GM13977 (cell line): ENCODE data around the gene DGKD.

Source experiments
- DNase-seq: peaks from one replicate; pipeline ENCODE4 v3.0.0; 2012; ENCODE audit warnings: low spot score
- in situ Hi-C: fragments of 300-500 bp; cut with MboI; formaldehyde crosslinking; loops from one replicate; pipeline ENCODE4 v1.12.0; 2022; ENCODE audit warnings: low sequenced_read_pairs, low pct_unique_long_range_greater_than_20kb, mixed read lengths, inconsistent platforms; ENCODE audit not compliant: unreplicated experiment
- TF ChIP-seq, protein P1 (sequence below): IDR thresholded peaks from 2 replicates; pipeline ENCODE4 v1.5.1; 2012; ENCODE audit warnings: mild to moderate bottlenecking, control low read depth; ENCODE audit not compliant: insufficient read depth; ENCODE audit errors: extremely low read depth, missing control alignments

DGKD gene

DNA sequence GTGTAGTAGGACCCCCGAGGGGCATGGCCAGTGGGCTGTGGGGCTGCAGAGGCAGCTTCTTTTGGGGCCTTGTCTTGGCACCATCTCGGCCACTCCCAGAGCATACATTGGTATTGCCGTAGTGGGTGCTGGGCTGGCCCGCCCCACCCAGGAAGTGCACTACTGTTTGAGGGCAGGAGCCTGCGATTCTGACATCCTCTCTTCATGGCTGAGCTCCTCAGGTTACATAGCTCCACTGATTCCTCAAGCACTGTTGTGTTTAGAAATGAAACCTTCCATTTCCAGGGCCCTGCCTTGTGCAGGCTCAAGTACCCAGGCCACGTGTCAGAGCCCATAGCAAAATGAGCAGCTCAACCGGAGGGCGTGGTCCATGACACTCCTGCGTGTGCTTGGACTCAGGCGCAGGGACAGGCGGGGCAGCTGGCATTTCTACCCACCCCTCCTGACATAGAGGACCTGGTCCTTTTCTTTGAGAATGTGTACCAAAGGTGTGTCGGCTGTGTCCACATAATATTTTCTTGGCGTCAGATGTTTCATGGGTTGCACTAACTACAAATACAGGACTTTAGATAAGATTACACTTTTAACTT is 67.9 kb downstream of the DGKD start:
- in situ Hi-C loops: no loop called here
- peak; percentile 73 for DNase-seq
- TF ChIP-seq, protein P1, sequence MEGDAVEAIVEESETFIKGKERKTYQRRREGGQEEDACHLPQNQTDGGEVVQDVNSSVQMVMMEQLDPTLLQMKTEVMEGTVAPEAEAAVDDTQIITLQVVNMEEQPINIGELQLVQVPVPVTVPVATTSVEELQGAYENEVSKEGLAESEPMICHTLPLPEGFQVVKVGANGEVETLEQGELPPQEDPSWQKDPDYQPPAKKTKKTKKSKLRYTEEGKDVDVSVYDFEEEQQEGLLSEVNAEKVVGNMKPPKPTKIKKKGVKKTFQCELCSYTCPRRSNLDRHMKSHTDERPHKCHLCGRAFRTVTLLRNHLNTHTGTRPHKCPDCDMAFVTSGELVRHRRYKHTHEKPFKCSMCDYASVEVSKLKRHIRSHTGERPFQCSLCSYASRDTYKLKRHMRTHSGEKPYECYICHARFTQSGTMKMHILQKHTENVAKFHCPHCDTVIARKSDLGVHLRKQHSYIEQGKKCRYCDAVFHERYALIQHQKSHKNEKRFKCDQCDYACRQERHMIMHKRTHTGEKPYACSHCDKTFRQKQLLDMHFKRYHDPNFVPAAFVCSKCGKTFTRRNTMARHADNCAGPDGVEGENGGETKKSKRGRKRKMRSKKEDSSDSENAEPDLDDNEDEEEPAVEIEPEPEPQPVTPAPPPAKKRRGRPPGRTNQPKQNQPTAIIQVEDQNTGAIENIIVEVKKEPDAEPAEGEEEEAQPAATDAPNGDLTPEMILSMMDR: no peak

DNA sequence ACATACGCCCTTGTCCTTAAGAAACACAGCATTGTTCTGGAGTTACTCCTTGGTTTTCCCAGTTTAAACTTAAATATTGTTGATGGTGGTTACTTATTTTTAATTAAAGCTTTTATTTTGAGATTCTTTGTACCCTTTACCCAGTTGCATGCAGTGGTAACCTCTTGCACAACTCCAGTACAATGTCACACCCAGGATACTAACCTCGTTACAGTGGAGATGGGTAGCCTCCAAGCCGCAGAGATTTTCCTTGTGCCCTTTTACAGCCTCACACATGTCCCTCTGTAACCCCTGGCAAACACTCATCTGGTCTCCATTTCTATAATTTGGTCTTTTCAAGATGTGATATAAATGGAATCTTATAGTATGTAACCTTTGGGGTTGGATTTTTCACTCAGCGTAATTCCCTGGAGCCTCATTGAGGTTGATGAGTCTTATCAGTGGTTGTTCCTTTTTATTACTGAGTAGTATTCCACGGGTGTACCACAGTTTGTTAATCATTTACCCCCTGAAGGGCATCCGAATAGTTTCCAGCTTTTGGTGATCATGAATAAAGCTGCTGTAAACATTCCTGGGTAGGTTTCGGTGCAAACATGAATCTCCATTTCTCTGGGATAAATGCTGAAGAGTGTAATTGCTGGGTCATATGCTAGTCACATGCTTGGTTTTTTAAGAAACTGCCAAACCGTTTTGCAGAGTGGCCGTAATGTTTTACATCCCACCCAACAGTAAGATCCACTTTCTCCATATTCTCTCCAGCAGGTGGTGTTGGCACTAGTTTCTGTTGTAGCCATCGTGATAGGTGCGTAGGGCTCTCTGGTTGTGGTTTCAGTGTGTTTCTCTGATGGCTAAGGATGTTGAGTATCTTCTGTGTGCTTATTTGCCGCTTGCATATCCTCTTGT is 68.6 kb downstream of the DGKD start:
- TF ChIP-seq, protein P1: no peak
- in situ Hi-C loops: no loop called here
- no peak for DNase-seq

DNA sequence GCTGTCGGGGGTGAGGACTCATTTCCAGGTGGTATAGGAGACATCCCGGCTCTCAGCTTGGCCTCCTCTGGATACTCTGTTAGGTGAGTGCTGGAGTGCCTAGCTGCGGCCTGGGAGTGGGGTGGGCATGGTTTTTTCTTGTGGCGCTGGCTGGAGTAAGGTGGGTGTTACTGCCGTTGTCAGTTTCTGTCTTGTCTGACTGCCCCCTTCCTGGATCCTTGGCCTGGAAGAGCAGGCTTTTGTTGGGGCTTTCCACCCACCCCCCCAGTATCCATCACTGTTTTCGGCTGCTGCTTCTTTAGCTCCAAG is 69.2 kb downstream of the DGKD start:
- no peak for DNase-seq

DNA sequence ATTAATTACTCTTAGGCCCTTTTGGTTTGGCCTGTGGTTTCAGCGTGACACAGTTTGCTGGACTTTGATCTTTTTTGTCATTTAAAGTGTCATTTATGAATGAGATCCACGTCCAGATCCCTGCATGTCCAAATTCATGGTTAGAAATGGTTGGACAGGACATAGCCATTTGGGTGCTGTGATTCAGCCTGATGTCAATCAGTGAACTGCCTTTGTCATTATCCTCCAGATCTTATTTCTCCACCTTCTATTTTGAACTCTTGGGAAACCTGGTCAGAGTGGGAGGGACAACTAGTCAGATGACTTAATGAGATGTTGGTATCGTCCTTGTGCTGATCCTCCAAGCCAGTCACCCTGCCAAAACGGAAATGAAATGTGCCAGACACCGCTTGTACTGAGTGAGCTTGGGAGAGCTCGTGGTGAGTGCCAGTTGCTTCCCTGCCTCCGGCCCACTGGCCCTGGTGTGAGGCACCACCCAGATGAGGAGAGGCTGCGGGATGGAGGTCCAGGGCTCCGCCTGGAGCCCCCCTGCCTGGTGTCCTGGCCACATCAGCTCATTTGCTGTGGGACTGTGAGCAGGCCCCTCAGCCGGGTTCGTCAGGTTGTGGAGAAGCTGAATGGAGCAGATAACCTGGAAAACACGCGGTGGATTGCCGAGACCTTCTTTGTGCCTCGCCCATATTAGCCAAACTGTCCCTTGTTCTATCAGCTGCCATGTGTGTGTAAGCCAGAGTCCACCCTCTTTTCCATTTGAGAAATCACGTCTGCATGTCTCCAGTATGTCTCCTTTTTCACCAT is 70.1 kb downstream of the DGKD start:
- in situ Hi-C loops: no loop called here
- TF ChIP-seq, protein P1: no peak
- no peak for DNase-seq

More for the DNA sequence above, 69.2 kb downstream of the DGKD start:
- TF ChIP-seq, protein P1: no peak
- in situ Hi-C loops: no loop called here

DNA sequence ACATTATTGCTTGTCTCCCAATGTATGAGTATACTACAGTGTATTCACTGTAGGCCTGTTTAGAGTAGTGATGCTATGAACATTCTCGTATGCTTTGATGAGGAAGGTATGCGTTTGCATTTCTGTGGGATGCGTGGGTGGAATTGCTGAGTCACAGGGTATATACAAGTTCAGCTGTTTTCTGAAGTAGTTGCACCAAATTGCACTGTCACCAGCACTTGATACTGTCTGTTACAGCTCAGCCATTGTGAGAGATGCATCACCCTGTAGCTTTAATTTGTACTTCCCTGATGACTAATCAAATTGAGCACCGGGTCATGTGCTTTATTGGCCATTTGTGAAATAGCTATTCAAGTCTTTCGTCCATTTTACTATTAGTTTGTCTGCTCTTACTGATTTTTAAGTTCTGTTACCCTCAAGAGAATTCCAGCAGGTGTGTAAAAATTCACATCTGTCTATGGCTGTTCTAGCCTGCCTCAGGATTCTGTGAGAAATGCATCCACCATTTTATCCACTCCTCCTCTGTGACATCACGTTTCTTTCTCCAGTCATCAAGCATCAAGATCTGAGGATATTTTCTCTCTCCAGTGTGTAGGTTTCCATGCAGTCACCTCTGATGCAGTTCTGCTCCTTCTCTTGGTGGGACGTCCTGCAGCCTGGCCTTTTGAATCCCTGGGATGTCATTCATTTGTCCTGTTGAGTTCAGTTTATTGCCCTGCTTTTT is 72.5 kb downstream of the DGKD start:
- TF ChIP-seq, protein P1: no peak
- in situ Hi-C loops: no loop called here
- no peak for DNase-seq

DNA sequence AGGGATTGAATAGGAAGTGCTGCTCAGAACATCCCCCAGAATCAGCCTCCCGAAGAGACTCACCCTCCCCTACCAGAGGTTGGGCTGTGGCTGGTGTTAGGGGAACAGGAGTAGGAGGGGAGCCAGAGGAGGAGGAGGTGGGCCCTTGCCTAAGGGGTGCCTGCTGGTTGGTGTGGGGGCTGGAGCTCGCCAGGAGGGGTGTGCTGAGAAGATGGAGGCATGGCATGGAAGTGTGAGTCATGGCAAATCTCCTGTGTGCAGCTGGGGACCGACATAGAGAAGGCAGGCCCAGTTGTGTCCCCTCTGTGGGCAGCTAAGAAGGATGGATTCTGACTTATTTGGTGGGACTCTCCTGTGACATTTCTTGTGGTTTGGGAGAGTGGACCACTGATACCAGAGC is 73.7 kb downstream of the DGKD start:
- in situ Hi-C loops: no loop called here
- TF ChIP-seq, protein P1: no peak

More for the DNA sequence above, 73.7 kb downstream of the DGKD start:
- DNase-seq: no peak
